Panc1 (cell line): ENCODE data around the gene C20orf204.

Experiments
- CTCF ChIP-seq: fragments of 450-650 bp; IDR thresholded peaks from 2 replicates; pipeline ENCODE4 v1.5.1; 2017; ENCODE audit warnings: mild to moderate bottlenecking
- POLR2AphosphoS5 ChIP-seq: IDR thresholded peaks from 2 replicates; pipeline ENCODE4 v1.6.1; 2012; ENCODE audit warnings: mild to moderate bottlenecking, low read depth, low read length, moderate library complexity
- REST ChIP-seq, 2 experiments: IDR thresholded peaks; 2 replicates each; pipeline ENCODE4 v1.6.1; 2011 to 2012; ENCODE audit warnings: low read depth in 2 of 2, control low read depth in 1 of 2, low read length in 1 of 2, mild to moderate bottlenecking in 1 of 2, moderate library complexity in 1 of 2; ENCODE audit not compliant: insufficient read depth in 1 of 2
- SIN3A ChIP-seq: IDR thresholded peaks from 2 replicates; pipeline ENCODE4 v1.6.1; 2012; ENCODE audit warnings: low read depth, mild to moderate bottlenecking, low read length, moderate library complexity, borderline replicate concordance; ENCODE audit not compliant: insufficient read depth

- TF ChIP-seq CTCF (no peak), POLR2AphosphoS5 (no peak), SIN3A (no peak), REST (IDR thresholded peaks at IDR 0.05; ENCODE audit: insufficient read depth in 1 of 2, low read depth in 2 of 2, low read length in 1 of 2) (no peak)
Observed at GRCh38 chr20:64082820-64083377, 46.9 kb downstream of the C20orf204 start.
